ENCODE data around the gene TOR4A.

DNA sequence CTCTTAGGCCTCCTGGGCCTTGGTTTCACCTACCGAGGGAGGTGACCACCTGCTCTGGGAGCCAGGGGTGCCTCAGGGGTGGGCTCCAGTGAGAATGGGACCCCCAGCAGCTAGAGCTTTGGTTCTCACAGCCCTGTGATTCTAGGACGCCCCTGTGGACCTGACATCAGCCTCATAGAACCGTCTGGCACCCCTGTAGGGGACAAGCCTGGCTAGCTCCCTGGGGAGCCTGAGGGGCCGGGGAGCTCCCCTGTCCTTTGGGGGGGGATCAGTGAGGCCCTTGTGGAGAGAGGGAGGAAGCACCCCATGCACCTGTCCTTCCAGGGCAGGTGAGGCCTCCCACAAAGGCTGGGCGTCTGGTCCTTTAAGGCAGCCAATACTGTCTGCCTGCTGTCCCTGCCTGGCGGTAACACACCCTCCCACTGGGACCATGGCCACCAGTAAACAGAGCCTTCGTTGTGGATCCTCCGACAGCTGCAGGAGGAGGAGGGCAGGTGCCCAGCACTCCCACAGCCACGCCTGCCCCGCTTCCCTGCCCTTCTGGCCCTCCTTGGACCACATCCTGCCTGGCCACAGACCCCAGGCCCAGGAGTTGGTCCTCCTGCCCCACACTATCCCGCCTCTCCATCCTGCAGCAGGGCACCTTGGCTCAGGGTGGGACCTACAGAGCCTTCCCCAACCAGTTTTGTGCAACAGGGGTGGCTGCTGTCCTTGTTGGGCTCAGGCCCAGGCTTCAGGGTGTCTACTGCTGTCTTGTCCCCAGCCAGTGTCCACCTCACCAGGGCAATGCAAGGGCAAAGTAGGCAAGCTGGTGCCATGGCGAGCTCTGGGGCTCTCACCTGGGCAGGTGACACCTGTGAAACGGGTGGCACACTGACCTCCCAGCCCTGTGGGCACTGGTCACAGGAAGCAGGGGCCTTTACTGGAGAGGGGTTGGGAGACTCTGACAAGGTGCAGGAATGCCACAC, 39.5 kb upstream of the TOR4A start:
- TF ChIP-seq EZH2 (IDR thresholded peaks at IDR 0.05; ENCODE audit: insufficient read depth, poor library complexity, severe bottlenecking) = no peak
- TF ChIP-seq EZH2phosphoT487 (IDR thresholded peaks at IDR 0.05; ENCODE audit: insufficient read depth, low read depth) = no peak
